GM10266 (cell line): Measurements from ENCODE around the gene ANO9.
"Not testable (repeated sequence)": the region's sequence is repeated elsewhere in the genome, so short reads cannot be mapped to it uniquely, and the experiment has no call there.

Source experiments
- DNase-seq: peaks from one replicate; pipeline ENCODE4 v3.0.0; 2012; ENCODE audit errors: extremely low spot score
- CTCF ChIP-seq: IDR thresholded peaks from 2 replicates; pipeline ENCODE4 v1.5.1; 2012; ENCODE audit warnings: mild to moderate bottlenecking, low read depth; ENCODE audit not compliant: control insufficient read depth, insufficient read depth; ENCODE audit errors: missing control alignments

ANO9 gene

GRCh38 chr11:438101-438844 lies 3.5 kb downstream of the ANO9 start:
- no peak for TF ChIP-seq CTCF
- no peak for DNase-seq

- no peak for DNase-seq
- no peak for TF ChIP-seq CTCF
Measured at GRCh38 chr11:437228-437870, 4.5 kb downstream of the ANO9 start.

- DNase-seq, result not testable (repeated sequence)
Measured at GRCh38 chr11:434999-435740, 6.6 kb downstream of the ANO9 start.

- no peak for TF ChIP-seq CTCF
- DNase-seq, result no peak
Measured at GRCh38 chr11:434496-434895, 7.3 kb downstream of the ANO9 start.

GRCh38 chr11:433641-434040 lies 8.2 kb downstream of the ANO9 start:
- DNase-seq, result no peak
- no peak for TF ChIP-seq CTCF

- DNase-seq, result no peak
- no peak for TF ChIP-seq CTCF
Measured at GRCh38 chr11:433111-433510, 8.7 kb downstream of the ANO9 start.

GRCh38 chr11:432501-433100 lies 9.2 kb downstream of the ANO9 start:
- DNase-seq, result no peak
- no peak for TF ChIP-seq CTCF
